OCI-LY3 (cell line): Measurements from ENCODE around the gene SLC22A3.

ENCODE experiments used
- H2AFZ ChIP-seq: fragments of 200-600, 300-600 bp; shearing (Covaris generic); 2 replicates; pipeline ENCODE4 v1.6.0; 2014; ENCODE audit warnings: antibody characterized with exemption, low read depth, low read length
- H3K27ac ChIP-seq: fragments of 200-600, 300-600 bp; sonication (generic); 2 replicates; pipeline ENCODE4 v1.5.1; 2014; ENCODE audit warnings: mild to moderate bottlenecking, low read length, moderate library complexity, mixed read lengths
- H3K27me3 ChIP-seq: fragments of 200-600, 300-600 bp; sonication (generic); 2 replicates; pipeline ENCODE4 v1.6.1; 2014; ENCODE audit warnings: low read depth, low read length, mixed read lengths
- H3K36me3 ChIP-seq: fragments of 200-600, 300-600 bp; sonication (generic); replicated peaks from 2 replicates; pipeline ENCODE3; 2014; ENCODE audit warnings: low read depth, low read length, mixed read lengths
- H3K4me1 ChIP-seq: fragments of 300-600, 200-600 bp; sonication (generic); 2 replicates; pipeline ENCODE4 v1.6.1; 2014; ENCODE audit warnings: low read length, mixed read lengths
- H3K4me2 ChIP-seq: fragments of 200-600, 300-600 bp; sonication (generic); 2 replicates; pipeline ENCODE4 v1.6.1; 2014; ENCODE audit warnings: low read length, mixed read lengths
- H3K4me3 ChIP-seq: fragments of 300-600, 200-600 bp; sonication (generic); 2 replicates; pipeline ENCODE4 v1.5.1; 2014; ENCODE audit warnings: antibody characterized with exemption, mild to moderate bottlenecking, low read length, moderate library complexity
- H3K79me2 ChIP-seq: fragments of 300-600, 200-600 bp; shearing (Covaris generic); 2 replicates; pipeline ENCODE4 v1.6.1; 2014; ENCODE audit warnings: mild to moderate bottlenecking, low read length, mixed read lengths
- H3K9ac ChIP-seq: fragments of 300-600, 200-600 bp; shearing (Covaris generic); 2 replicates; pipeline ENCODE4 v1.6.0; 2014; ENCODE audit warnings: mild to moderate bottlenecking, low read length, moderate library complexity
- H3K9me3 ChIP-seq: fragments of 200-600, 300-600 bp; shearing (Covaris generic); 2 replicates; pipeline ENCODE4 v1.6.1; 2014; ENCODE audit warnings: low read length, mixed read lengths; ENCODE audit not compliant: insufficient read depth
- H4K20me1 ChIP-seq: fragments of 200-600, 300-600 bp; sonication (generic); 2 replicates; pipeline ENCODE4 v1.6.1; 2016; ENCODE audit warnings: low read length, mixed read lengths; ENCODE audit not compliant: insufficient read depth
- EZH2phosphoT487 ChIP-seq: fragments of 200-600 bp; shearing (Covaris generic); IDR thresholded peaks from 2 replicates; pipeline ENCODE4 v1.6.1; 2018; ENCODE audit warnings: antibody characterized with exemption, mixed run types, low read depth
- TF ChIP-seq, protein P1 (sequence below): fragments of 200-600, 300-600 bp; sonication (generic); IDR thresholded peaks from 2 replicates; pipeline ENCODE4 v1.5.1; 2014; ENCODE audit warnings: antibody characterized with exemption, low read length, low read depth

The SLC22A3 gene

DNA sequence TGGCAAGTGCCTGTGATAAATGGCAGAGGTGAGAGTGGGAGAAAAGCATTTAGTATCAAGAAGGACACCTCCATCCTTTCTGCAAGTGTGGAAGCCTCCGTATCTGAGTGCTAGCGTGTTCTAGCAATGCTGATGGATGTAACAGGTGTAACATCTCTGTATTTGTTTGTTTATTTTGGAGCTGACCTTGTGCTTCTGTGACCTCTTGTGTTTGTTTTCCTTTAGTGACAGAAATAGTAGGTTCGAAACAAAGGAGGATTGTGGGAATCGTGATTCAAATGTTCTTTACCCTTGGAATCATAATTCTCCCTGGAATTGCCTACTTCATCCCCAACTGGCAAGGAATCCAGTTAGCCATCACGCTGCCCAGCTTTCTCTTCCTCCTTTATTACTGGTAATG, 60.4 kb downstream of the SLC22A3 start:
- Histone ChIP-seq H4K20me1 (no peaks in the 10 kb centered on the region), H3K36me3 (no peaks in the 10 kb centered on the region), H3K9me3 (no peaks in the 10 kb centered on the region), H3K9ac (no peak overlapping the region), H3K27ac (no peak overlapping the region), H3K4me1 (no peaks in the 10 kb centered on the region), H3K27me3 (no peaks in the 10 kb centered on the region), H3K4me3 (no peak overlapping the region), H2AFZ (no peak overlapping the region), H3K79me2 (no peaks in the 10 kb centered on the region), H3K4me2 (no peak overlapping the region)
- TF ChIP-seq EZH2phosphoT487: no peak
- TF ChIP-seq, protein P1, sequence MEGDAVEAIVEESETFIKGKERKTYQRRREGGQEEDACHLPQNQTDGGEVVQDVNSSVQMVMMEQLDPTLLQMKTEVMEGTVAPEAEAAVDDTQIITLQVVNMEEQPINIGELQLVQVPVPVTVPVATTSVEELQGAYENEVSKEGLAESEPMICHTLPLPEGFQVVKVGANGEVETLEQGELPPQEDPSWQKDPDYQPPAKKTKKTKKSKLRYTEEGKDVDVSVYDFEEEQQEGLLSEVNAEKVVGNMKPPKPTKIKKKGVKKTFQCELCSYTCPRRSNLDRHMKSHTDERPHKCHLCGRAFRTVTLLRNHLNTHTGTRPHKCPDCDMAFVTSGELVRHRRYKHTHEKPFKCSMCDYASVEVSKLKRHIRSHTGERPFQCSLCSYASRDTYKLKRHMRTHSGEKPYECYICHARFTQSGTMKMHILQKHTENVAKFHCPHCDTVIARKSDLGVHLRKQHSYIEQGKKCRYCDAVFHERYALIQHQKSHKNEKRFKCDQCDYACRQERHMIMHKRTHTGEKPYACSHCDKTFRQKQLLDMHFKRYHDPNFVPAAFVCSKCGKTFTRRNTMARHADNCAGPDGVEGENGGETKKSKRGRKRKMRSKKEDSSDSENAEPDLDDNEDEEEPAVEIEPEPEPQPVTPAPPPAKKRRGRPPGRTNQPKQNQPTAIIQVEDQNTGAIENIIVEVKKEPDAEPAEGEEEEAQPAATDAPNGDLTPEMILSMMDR: no peak

DNA sequence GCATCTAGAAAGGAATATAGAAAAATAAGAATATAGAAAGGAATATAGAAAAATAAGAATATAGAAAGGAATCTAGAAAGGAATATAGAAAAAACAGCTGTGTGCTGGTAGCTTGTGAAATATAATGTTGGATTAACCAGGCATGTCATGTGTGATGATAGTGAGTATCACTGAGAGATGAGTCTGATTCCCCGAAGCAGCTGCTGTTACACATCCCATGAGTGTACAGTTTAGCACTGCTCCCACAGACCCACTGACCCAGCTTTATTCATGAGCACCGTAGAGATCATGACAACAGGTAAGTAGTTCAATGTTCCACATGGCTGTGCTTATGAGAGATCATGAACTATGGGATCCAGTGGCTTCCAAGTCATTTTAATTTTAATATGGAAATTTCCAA, 64.8 kb downstream of the SLC22A3 start:
- TF ChIP-seq, protein P1: no peak
- TF ChIP-seq EZH2phosphoT487: no peak
- H3K4me2 ChIP-seq: no peak overlapping the region
- H4K20me1 ChIP-seq: no peaks in the 10 kb centered on the region
- no peaks in the 10 kb centered on the region for H3K4me1 ChIP-seq
- H2AFZ ChIP-seq: no peak overlapping the region
- no peak overlapping the region for H3K9ac ChIP-seq
- no peak overlapping the region for H3K27ac ChIP-seq
- H3K27me3 ChIP-seq: no peaks in the 10 kb centered on the region
- no peaks in the 10 kb centered on the region for H3K9me3 ChIP-seq
- no peaks in the 10 kb centered on the region for H3K36me3 ChIP-seq
- H3K79me2 ChIP-seq: no peaks in the 10 kb centered on the region
- H3K4me3 ChIP-seq: no peak overlapping the region

DNA sequence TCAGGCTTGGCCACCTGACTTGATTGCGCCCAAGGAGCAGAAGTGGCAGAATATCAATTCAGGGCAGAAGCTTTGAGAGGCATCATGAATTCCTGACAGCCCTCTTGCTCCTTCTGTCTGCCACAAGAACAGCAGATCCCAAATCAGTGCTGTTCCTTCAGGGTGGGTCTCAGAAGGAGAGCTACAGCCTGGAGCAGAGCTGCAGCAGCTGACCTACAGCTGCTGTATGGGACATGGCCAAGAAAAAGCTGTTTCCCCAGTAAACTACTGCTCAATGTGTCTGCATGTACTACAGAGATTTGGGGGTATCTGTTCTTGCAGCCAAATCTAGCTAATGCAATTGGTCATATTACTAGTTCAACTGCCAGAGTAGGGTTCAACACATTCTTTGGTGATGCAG, 69.0 kb downstream of the SLC22A3 start:
- Histone ChIP-seq H3K79me2 (no peaks in the 10 kb centered on the region), H2AFZ (no peak overlapping the region), H4K20me1 (no peaks in the 10 kb centered on the region), H3K4me1 (no peaks in the 10 kb centered on the region), H3K36me3 (no peaks in the 10 kb centered on the region), H3K27ac (no peak overlapping the region), H3K9ac (no peak overlapping the region), H3K27me3 (no peaks in the 10 kb centered on the region), H3K9me3 (no peaks in the 10 kb centered on the region), H3K4me2 (no peak overlapping the region), H3K4me3 (no peak overlapping the region)
- no peak for TF ChIP-seq EZH2phosphoT487
- TF ChIP-seq, protein P1: no peak

DNA sequence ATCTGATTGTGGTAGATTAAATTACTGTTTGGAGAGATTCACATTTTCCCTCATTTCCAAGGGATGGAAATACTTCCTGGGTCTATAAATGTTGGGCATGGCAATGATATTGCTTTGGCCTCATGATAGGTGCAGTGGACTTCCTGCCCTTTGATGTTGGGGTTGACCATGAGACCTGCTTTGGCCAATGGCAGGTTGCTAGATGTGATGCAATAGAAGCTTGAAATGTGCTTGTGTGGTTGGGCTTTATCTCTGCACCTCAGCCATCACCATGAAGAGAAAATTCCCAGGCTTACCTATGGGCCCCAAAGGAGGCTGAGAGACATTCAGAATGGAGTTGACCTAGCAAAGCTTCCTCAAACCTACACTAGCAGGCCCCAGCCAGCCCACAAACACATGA, 69.4 kb downstream of the SLC22A3 start:
- Histone ChIP-seq H3K4me3 (no peak overlapping the region), H3K36me3 (no peaks in the 10 kb centered on the region), H3K79me2 (no peaks in the 10 kb centered on the region), H3K27me3 (no peaks in the 10 kb centered on the region), H3K9ac (no peak overlapping the region), H4K20me1 (no peaks in the 10 kb centered on the region), H3K27ac (no peak overlapping the region), H3K9me3 (no peaks in the 10 kb centered on the region), H2AFZ (no peak overlapping the region), H3K4me2 (no peak overlapping the region), H3K4me1 (no peaks in the 10 kb centered on the region)
- TF ChIP-seq, protein P1: no peak
- TF ChIP-seq EZH2phosphoT487: no peak
